Neural progenitor cell (in vitro differentiated cells): Measurements from ENCODE around the gene CENPX.

ENCODE experiments used
- EZH2 ChIP-seq: fragments of 200-600 bp; sonication (generic); IDR thresholded peaks from 2 replicates; pipeline ENCODE4 v1.6.1; 2017; ENCODE audit warnings: antibody characterized with exemption, mild to moderate bottlenecking, moderate library complexity
- EZH2phosphoT487 ChIP-seq: fragments of 200-600 bp; sonication (generic); IDR thresholded peaks from 2 replicates; pipeline ENCODE4 v1.6.1; 2017; ENCODE audit warnings: antibody characterized with exemption
- TF ChIP-seq, protein P1 (sequence below): fragments of 200-600 bp; sonication (generic); IDR thresholded peaks from 2 replicates; pipeline ENCODE4 v1.5.1; 2017; ENCODE audit warnings: antibody characterized with exemption, mild to moderate bottlenecking

DNA sequence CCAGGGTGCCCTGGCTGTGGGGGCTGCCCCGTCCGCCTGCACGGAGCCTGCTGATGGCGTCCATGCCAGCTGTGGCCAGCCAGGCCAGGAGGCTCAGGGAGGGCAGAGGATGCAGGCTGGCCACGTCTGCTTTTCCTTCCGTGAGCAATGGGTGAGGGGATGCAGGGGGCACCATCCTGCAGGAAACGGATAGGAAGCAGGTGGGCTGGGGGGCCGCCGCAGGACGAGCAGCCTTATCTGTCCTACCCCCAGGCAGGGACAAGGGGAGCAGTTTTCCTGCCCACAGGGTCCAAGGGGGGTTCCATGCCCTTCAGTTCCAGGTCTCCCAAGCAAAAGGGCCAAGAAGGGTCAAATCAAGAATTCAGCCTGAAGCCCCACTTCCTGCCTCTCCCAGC lies 36.2 kb upstream of the CENPX start:
- TF ChIP-seq, protein P1, sequence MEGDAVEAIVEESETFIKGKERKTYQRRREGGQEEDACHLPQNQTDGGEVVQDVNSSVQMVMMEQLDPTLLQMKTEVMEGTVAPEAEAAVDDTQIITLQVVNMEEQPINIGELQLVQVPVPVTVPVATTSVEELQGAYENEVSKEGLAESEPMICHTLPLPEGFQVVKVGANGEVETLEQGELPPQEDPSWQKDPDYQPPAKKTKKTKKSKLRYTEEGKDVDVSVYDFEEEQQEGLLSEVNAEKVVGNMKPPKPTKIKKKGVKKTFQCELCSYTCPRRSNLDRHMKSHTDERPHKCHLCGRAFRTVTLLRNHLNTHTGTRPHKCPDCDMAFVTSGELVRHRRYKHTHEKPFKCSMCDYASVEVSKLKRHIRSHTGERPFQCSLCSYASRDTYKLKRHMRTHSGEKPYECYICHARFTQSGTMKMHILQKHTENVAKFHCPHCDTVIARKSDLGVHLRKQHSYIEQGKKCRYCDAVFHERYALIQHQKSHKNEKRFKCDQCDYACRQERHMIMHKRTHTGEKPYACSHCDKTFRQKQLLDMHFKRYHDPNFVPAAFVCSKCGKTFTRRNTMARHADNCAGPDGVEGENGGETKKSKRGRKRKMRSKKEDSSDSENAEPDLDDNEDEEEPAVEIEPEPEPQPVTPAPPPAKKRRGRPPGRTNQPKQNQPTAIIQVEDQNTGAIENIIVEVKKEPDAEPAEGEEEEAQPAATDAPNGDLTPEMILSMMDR = no peak
- TF ChIP-seq EZH2phosphoT487 (no peak), EZH2 (no peak)
